Nephron progenitor cell (in vitro differentiated cells): ENCODE results near the gene LMF1.
A peak's percentile ranks its signal among the peaks of the same experiment; 100 is the strongest.

ENCODE experiments used
- DNase-seq: peaks from one replicate; pipeline ENCODE4 v3.0.0; 2021
- H3K27ac Mint-ChIP-seq: 2 replicates; pipeline ENCODE4 v1.8.0; 2021; ENCODE audit warnings: mild to moderate bottlenecking, moderate library complexity, mixed read lengths
- H3K27me3 Mint-ChIP-seq: 2 replicates; pipeline ENCODE4 v1.8.0; 2021; ENCODE audit warnings: mild to moderate bottlenecking, low read depth, mixed read lengths; ENCODE audit not compliant: poor library complexity
- H3K36me3 Mint-ChIP-seq: 2 replicates; pipeline ENCODE4 v1.8.0; 2021; ENCODE audit warnings: low read depth, mixed read lengths
- H3K4me1 Mint-ChIP-seq: 2 replicates; pipeline ENCODE4 v1.8.0; 2021; ENCODE audit warnings: mixed read lengths
- H3K4me3 Mint-ChIP-seq: 2 replicates; pipeline ENCODE4 v1.8.0; 2021; ENCODE audit warnings: mild to moderate bottlenecking, moderate library complexity, mixed read lengths
- H3K9me3 Mint-ChIP-seq: 2 replicates; pipeline ENCODE4 v1.8.0; 2021; ENCODE audit warnings: mild to moderate bottlenecking, moderate library complexity, mixed read lengths
- TF ChIP-seq, protein P1 (sequence below): fragments of 200-600 bp; sonication (generic); IDR thresholded peaks from 2 replicates; pipeline ENCODE4 v1.5.0; 2021; ENCODE audit warnings: antibody characterized with exemption

LMF1 gene

GRCh38 chr16:805474-805873, 165.3 kb downstream of the LMF1 start:
- peaks cover 33% of the 10 kb centered on the region for H3K4me1 Mint-ChIP-seq
- TF ChIP-seq, protein P1, sequence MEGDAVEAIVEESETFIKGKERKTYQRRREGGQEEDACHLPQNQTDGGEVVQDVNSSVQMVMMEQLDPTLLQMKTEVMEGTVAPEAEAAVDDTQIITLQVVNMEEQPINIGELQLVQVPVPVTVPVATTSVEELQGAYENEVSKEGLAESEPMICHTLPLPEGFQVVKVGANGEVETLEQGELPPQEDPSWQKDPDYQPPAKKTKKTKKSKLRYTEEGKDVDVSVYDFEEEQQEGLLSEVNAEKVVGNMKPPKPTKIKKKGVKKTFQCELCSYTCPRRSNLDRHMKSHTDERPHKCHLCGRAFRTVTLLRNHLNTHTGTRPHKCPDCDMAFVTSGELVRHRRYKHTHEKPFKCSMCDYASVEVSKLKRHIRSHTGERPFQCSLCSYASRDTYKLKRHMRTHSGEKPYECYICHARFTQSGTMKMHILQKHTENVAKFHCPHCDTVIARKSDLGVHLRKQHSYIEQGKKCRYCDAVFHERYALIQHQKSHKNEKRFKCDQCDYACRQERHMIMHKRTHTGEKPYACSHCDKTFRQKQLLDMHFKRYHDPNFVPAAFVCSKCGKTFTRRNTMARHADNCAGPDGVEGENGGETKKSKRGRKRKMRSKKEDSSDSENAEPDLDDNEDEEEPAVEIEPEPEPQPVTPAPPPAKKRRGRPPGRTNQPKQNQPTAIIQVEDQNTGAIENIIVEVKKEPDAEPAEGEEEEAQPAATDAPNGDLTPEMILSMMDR = no peak
- H3K36me3 Mint-ChIP-seq = peaks cover 11% of the 10 kb centered on the region
- H3K27ac Mint-ChIP-seq = no peak overlapping the region
- H3K9me3 Mint-ChIP-seq = peaks cover 23% of the 10 kb centered on the region
- no peak overlapping the region for H3K4me3 Mint-ChIP-seq
- peaks cover 62% of the 10 kb centered on the region for H3K27me3 Mint-ChIP-seq
- no peak for DNase-seq

DNA sequence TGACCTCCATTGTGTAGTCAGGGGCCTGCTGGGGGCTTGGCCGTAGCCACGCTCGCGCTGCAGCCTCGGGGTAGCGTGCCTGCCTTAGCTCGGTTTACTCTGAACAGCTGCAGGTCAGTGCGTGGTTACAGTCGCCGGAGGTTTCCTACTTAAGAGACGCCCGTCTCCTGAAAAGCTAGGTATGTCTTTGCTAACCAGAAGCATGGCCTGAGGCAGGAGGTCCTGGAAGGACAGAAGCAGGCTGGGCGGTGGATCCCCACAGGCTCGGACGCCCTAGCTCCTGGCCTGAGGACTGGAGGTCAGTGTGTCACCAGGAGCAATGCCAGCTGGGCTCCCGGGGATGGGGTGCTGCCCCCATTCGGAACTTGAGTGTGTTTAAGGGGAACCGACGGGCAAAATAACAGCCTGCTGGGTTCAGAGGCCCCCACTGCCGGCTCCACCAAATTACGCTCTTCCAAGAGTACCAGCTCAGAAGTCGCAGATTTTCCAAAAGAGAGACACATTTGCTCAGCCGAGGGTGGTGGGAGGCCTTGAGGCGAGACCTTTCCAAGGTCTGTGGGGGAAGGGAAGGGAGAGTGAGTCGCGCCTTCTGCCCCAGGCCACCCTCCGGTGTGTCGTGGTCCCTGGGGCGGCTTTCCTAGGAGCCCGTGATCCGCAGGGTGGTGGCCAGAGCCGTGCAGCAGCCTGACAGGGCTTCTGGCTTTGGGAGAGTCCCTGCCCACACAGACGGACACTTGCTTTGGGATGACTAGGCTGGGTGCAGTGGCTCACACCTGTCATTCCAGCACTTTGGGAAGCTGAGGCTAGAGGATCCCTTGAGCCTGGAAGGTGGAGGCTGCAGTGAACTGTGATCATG, 166.4 kb downstream of the LMF1 start:
- H3K4me3 Mint-ChIP-seq = no peak overlapping the region
- H3K27ac Mint-ChIP-seq = peak overlapping the region; percentile 60

GRCh38 chr16:803754-804080, 167.1 kb downstream of the LMF1 start:
- peaks cover 28% of the 10 kb centered on the region for H3K4me1 Mint-ChIP-seq
- peaks cover 52% of the 10 kb centered on the region for H3K27me3 Mint-ChIP-seq
- H3K36me3 Mint-ChIP-seq = peaks cover 5% of the 10 kb centered on the region
- peaks cover 9% of the 10 kb centered on the region for H3K9me3 Mint-ChIP-seq
- TF ChIP-seq, protein P1 = no peak
- H3K27ac Mint-ChIP-seq = no peak overlapping the region
- DNase-seq = no peak
- no peak overlapping the region for H3K4me3 Mint-ChIP-seq

More for the DNA sequence above, 166.4 kb downstream of the LMF1 start:
- Mint-ChIP-seq H3K27me3 (peaks cover 52% of the 10 kb centered on the region), H3K4me1 (peaks cover 30% of the 10 kb centered on the region), H3K36me3 (peaks cover 7% of the 10 kb centered on the region), H3K9me3 (peaks cover 15% of the 10 kb centered on the region)
- TF ChIP-seq, protein P1 = no peak
- no peak for DNase-seq
